ENCODE data around the gene HMCN2.

The HMCN2 gene

DNA sequence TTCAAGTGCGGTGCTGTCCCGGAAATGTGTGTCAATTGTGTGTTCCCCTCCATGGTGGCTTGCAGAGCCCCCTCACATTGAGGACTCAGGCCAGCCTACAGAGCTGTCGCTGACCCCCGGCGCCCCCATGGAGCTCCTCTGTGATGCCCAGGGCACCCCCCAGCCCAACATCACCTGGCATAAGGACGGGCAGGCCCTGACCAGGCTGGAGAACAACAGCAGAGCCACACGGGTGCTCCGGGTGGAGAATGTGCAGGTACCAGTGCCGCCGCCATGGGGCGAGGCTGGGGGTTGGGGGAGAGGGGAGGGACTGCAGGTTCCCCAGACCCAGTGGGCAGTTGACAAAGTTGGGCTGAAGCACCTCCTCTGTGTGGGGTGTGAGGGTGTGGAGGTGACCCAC is 128.8 kb downstream of the HMCN2 start:
- Histone ChIP-seq H3K4me3 (IDR thresholded peaks at IDR 0.05; ENCODE audit: insufficient read depth, low read depth, low read length) (no peak overlapping the region), H3K9ac (no peak overlapping the region), H3K79me2 (ENCODE audit: insufficient read depth, low read depth) (no peaks in the 10 kb centered on the region), H3K36me3 (ENCODE audit: insufficient read depth) (no peaks in the 10 kb centered on the region), H3K27ac (no peak overlapping the region), H3K4me2 (no peak overlapping the region), H3K4me1 (ENCODE audit: low read depth, poor library complexity, severe bottlenecking) (no peaks in the 10 kb centered on the region), H2AFZ (ENCODE audit: low read depth) (no peak overlapping the region), H3K27me3 (ENCODE audit: insufficient read depth, low read depth) (peaks cover 81% of the 10 kb centered on the region), H4K20me1 (ENCODE audit: insufficient read depth) (no peaks in the 10 kb centered on the region)
- TF ChIP-seq, protein P1, sequence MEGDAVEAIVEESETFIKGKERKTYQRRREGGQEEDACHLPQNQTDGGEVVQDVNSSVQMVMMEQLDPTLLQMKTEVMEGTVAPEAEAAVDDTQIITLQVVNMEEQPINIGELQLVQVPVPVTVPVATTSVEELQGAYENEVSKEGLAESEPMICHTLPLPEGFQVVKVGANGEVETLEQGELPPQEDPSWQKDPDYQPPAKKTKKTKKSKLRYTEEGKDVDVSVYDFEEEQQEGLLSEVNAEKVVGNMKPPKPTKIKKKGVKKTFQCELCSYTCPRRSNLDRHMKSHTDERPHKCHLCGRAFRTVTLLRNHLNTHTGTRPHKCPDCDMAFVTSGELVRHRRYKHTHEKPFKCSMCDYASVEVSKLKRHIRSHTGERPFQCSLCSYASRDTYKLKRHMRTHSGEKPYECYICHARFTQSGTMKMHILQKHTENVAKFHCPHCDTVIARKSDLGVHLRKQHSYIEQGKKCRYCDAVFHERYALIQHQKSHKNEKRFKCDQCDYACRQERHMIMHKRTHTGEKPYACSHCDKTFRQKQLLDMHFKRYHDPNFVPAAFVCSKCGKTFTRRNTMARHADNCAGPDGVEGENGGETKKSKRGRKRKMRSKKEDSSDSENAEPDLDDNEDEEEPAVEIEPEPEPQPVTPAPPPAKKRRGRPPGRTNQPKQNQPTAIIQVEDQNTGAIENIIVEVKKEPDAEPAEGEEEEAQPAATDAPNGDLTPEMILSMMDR (conservative IDR thresholded peaks at IDR 0.05; ENCODE audit: low read depth, low read length): no peak

DNA sequence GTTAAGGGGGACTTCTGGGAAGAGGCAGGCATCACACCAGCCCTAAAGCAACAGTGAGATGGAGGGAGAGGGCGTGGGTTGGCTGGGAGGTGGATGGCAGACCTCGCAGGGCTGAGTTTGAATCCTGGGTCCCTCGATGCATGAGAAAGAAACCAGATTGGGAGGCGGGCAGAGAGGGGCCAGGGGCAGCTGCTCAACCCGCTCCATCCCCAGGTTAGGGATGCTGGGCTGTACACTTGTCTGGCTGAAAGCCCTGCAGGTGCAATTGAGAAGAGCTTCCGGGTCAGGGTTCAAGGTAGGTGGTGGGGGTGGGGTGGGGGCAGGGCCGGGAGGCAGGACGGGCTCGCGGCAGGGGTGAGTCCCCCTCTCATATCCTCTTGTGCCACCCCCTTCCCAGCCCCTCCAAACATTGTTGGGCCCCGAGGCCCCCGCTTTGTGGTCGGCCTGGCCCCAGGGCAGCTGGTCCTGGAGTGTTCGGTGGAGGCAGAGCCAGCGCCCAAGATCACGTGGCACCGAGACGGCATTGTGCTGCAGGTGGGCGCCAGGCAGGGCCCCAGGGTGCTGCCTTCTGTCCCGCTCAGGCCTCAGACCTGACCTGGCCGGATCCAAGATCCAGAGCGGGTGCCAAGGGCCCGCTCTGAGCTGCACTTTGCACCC is 129.4 kb downstream of the HMCN2 start:
- no peaks in the 10 kb centered on the region for H3K36me3 ChIP-seq (ENCODE audit: insufficient read depth)
- no peak overlapping the region for H3K4me3 ChIP-seq (IDR thresholded peaks at IDR 0.05; ENCODE audit: insufficient read depth, low read depth, low read length)
- peaks cover 82% of the 10 kb centered on the region for H3K27me3 ChIP-seq (ENCODE audit: insufficient read depth, low read depth)
- no peak overlapping the region for H3K27ac ChIP-seq
- H4K20me1 ChIP-seq (ENCODE audit: insufficient read depth): no peaks in the 10 kb centered on the region
- H3K4me1 ChIP-seq (ENCODE audit: low read depth, poor library complexity, severe bottlenecking): no peaks in the 10 kb centered on the region
- no peak overlapping the region for H3K9ac ChIP-seq
- no peak overlapping the region for H3K4me2 ChIP-seq
- no peak overlapping the region for H2AFZ ChIP-seq (ENCODE audit: low read depth)
- TF ChIP-seq, protein P1 (conservative IDR thresholded peaks at IDR 0.05; ENCODE audit: low read depth, low read length): no peak
- no peaks in the 10 kb centered on the region for H3K79me2 ChIP-seq (ENCODE audit: insufficient read depth, low read depth)

DNA sequence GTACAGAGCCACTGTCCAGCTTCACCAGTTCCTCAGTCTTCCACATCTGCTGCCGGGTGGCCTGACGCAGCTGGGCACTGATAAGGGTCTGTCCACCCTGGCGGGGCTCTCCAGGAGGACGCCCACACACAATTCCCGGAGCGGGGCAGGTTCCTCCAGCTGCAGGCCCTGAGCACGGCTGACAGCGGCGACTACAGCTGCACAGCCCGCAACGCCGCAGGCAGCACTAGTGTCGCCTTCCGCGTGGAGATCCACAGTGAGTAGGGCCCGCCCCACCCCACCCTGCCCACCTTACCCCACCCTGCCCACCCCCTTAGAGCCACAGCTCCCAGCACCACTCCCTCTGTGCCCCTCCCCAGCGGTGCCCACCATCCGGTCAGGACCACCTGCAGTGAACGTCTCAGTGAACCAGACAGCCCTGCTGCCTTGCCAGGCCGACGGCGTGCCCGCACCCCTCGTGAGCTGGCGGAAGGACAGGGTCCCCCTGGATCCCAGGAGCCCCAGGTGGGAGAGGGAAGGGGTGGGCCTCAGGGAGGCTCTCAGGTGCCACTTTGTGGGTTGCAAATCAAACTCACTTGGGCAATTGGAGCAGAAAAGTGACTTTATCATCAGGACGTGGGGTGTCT is 130.4 kb downstream of the HMCN2 start:
- TF ChIP-seq, protein P1 (conservative IDR thresholded peaks at IDR 0.05; ENCODE audit: low read depth, low read length): no peak
- Histone ChIP-seq H3K4me1 (ENCODE audit: low read depth, poor library complexity, severe bottlenecking) (no peaks in the 10 kb centered on the region), H3K9ac (no peak overlapping the region), H3K27me3 (ENCODE audit: insufficient read depth, low read depth) (peaks cover 83% of the 10 kb centered on the region), H4K20me1 (ENCODE audit: insufficient read depth) (no peaks in the 10 kb centered on the region), H3K4me2 (no peak overlapping the region), H2AFZ (ENCODE audit: low read depth) (no peak overlapping the region), H3K4me3 (IDR thresholded peaks at IDR 0.05; ENCODE audit: insufficient read depth, low read depth, low read length) (no peak overlapping the region), H3K36me3 (ENCODE audit: insufficient read depth) (no peaks in the 10 kb centered on the region), H3K79me2 (ENCODE audit: insufficient read depth, low read depth) (no peaks in the 10 kb centered on the region), H3K27ac (no peak overlapping the region)

DNA sequence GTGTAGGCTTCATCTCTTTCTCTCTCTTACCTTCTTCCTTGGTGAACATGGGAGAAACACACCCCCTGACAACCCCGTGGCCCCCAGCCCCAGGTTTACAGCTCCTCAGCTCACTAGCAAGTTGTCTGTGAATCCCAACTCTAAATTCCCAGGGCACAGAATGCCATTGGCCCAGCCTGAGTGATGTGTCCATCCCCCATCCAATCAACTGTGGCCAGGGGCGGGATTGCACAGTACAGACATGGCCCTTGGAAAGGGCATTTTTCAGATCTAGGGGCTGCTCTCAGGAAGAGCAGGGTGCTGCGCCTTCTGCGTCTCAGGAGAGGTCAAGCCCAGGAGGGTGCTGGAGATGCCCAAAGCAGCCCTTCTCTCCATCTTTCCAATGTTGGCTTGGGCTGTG is 131.0 kb downstream of the HMCN2 start:
- H4K20me1 ChIP-seq (ENCODE audit: insufficient read depth): no peaks in the 10 kb centered on the region

More for the DNA sequence above, 131.0 kb downstream of the HMCN2 start:
- Histone ChIP-seq H3K4me3 (IDR thresholded peaks at IDR 0.05; ENCODE audit: insufficient read depth, low read depth, low read length) (no peak overlapping the region), H3K4me1 (ENCODE audit: low read depth, poor library complexity, severe bottlenecking) (no peaks in the 10 kb centered on the region), H3K36me3 (ENCODE audit: insufficient read depth) (no peaks in the 10 kb centered on the region), H2AFZ (ENCODE audit: low read depth) (no peak overlapping the region), H3K27me3 (ENCODE audit: insufficient read depth, low read depth) (peaks cover 83% of the 10 kb centered on the region), H3K27ac (no peak overlapping the region), H3K4me2 (no peak overlapping the region), H3K79me2 (ENCODE audit: insufficient read depth, low read depth) (no peaks in the 10 kb centered on the region), H3K9ac (no peak overlapping the region)
- TF ChIP-seq, protein P1 (conservative IDR thresholded peaks at IDR 0.05; ENCODE audit: low read depth, low read length): no peak
